Transverse colon (tissue), 4 donors: ENCODE results near the gene FAF2.

Experiments
- CTCF ChIP-seq, 5 experiments: fragments of 200-600 bp in 3 of 5; fragments of 450-650 bp in 2 of 5; sonication (generic) in 3 of 5; IDR thresholded peaks; 1 replicate in 2 of 5; 2 replicates in 3 of 5; pipeline ENCODE4 v1.5.1; 2016 to 2017; ENCODE audit warnings: antibody characterized with exemption in 5 of 5, inconsistent platforms in 3 of 5, mild to moderate bottlenecking in 2 of 5, moderate library complexity in 1 of 5
- POLR2A ChIP-seq: fragments of 450-650 bp; IDR thresholded peaks from one replicate; pipeline ENCODE4 v1.6.1; 2016; ENCODE audit warnings: antibody characterized with exemption, mild to moderate bottlenecking, moderate library complexity
- POLR2AphosphoS5 ChIP-seq, 3 donors: sonication (generic); formaldehyde crosslinking; IDR thresholded peaks; one replicate each; pipeline ENCODE4 v1.6.1; 2016; ENCODE audit warnings: antibody characterized with exemption in 3 of 3

- TF ChIP-seq CTCF (IDR thresholded peaks at IDR 0.05), result no peak
- TF ChIP-seq POLR2A, result no peak
- TF ChIP-seq POLR2AphosphoS5 (IDR thresholded peaks at IDR 0.05), result no peak
These were observed 76.8 kb downstream of the FAF2 start for GRCh38 chr5:176524987-176525386.
